WERI-Rb-1 (cell line): ENCODE results near the gene C8G.

Experiments used
- DNase-seq: peaks from one replicate; pipeline ENCODE4 v3.0.0-alpha.2; 2020
- H3K27ac ChIP-seq: fragments of 250-450 bp; sonication (Bioruptor Pico); 2 replicates; pipeline ENCODE4 v1.5.1; 2020; ENCODE audit warnings: mild to moderate bottlenecking, moderate library complexity
- H3K27me3 ChIP-seq: fragments of 250-450 bp; sonication (Bioruptor Pico); 2 replicates; pipeline ENCODE4 v1.5.1; 2021; ENCODE audit warnings: mild to moderate bottlenecking, low read depth, moderate library complexity; ENCODE audit not compliant: insufficient read depth, severe bottlenecking
- H3K36me3 ChIP-seq: fragments of 250-450 bp; sonication (Bioruptor Pico); 2 replicates; pipeline ENCODE4 v1.5.1; 2020; ENCODE audit warnings: mild to moderate bottlenecking, moderate library complexity
- H3K4me3 ChIP-seq: 2 replicates; pipeline ENCODE4 v1.5.1; 2011; ENCODE audit warnings: low read depth, mild to moderate bottlenecking, control low read depth, low read length
- H3K9me3 ChIP-seq: fragments of 250-450 bp; sonication (Bioruptor Pico); 2 replicates; pipeline ENCODE4 v1.5.1; 2021; ENCODE audit warnings: mild to moderate bottlenecking, moderate library complexity; ENCODE audit not compliant: severe bottlenecking
- CTCF ChIP-seq: IDR thresholded peaks from 2 replicates; pipeline ENCODE4 v1.5.1; 2011; ENCODE audit warnings: low read depth, mild to moderate bottlenecking, control low read depth, inconsistent platforms, low read length

The C8G gene

GRCh38 chr9:136900988-136901515 lies 44.0 kb upstream of the C8G start:
- H3K9me3 ChIP-seq, result no peaks in the 10 kb centered on the region
- H3K27ac ChIP-seq, result no peak overlapping the region
- no peak overlapping the region for H3K4me3 ChIP-seq
- TF ChIP-seq CTCF, result no peak
- no peaks in the 10 kb centered on the region for H3K27me3 ChIP-seq
- DNase-seq, result no peak
- peaks cover 76% of the 10 kb centered on the region for H3K36me3 ChIP-seq

GRCh38 chr9:136901516-136902258 lies 43.4 kb upstream of the C8G start:
- no peaks in the 10 kb centered on the region for H3K27me3 ChIP-seq
- no peak for TF ChIP-seq CTCF
- DNase-seq, result no peak
- H3K27ac ChIP-seq, result no peak overlapping the region
- H3K9me3 ChIP-seq, result no peaks in the 10 kb centered on the region
- H3K4me3 ChIP-seq, result no peak overlapping the region
- peaks cover 82% of the 10 kb centered on the region for H3K36me3 ChIP-seq

GRCh38 chr9:136902259-136902821 lies 42.7 kb upstream of the C8G start:
- no peak for DNase-seq
- no peak for TF ChIP-seq CTCF
- Histone ChIP-seq H3K36me3 (peaks cover 87% of the 10 kb centered on the region), H3K27ac (no peak overlapping the region), H3K9me3 (no peaks in the 10 kb centered on the region), H3K4me3 (no peak overlapping the region), H3K27me3 (no peaks in the 10 kb centered on the region)

GRCh38 chr9:136903041-136903554 lies 41.9 kb upstream of the C8G start:
- H3K4me3 ChIP-seq, result no peak overlapping the region
- H3K9me3 ChIP-seq, result no peaks in the 10 kb centered on the region
- DNase-seq, result no peak
- peaks cover 95% of the 10 kb centered on the region for H3K36me3 ChIP-seq
- H3K27me3 ChIP-seq, result no peaks in the 10 kb centered on the region
- TF ChIP-seq CTCF, result no peak
- no peak overlapping the region for H3K27ac ChIP-seq

GRCh38 chr9:136906266-136906665 lies 38.8 kb upstream of the C8G start:
- peaks cover 87% of the 10 kb centered on the region for H3K36me3 ChIP-seq
- DNase-seq, result no peak

More at GRCh38 chr9:136906266-136906665, 38.8 kb upstream of the C8G start:
- H3K9me3 ChIP-seq, result no peaks in the 10 kb centered on the region
- H3K27me3 ChIP-seq, result no peaks in the 10 kb centered on the region
- no peak overlapping the region for H3K4me3 ChIP-seq
- no peak for TF ChIP-seq CTCF
- no peak overlapping the region for H3K27ac ChIP-seq
